Measurements from ENCODE around the gene HIKESHI.
"Not testable (repeated sequence)": the region's sequence is repeated elsewhere in the genome, so short reads cannot be mapped to it uniquely, and the experiment has no call there.

The HIKESHI gene

DNA sequence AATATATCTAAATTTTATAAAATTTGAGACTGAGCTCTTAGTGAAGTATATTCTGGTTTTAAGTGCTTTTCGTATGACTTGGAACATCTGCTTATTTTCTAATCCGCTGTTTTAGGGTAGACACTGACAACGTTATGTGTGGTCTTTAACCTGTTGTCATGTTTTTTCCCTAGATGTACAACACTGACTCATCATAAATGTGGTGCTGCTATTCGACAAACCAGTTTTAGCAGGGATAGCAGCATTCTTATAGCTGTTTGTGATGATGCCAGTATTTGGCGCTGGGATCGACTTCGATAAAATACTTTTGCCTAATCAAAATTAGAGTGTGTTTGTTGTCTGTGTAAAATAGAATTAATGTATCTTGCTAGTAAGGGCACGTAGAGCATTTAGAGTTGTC lies 23.8 kb upstream of the HIKESHI start:
- no peak for DNase-seq (ENCODE audit: low read depth)
- H3K4me3 ChIP-seq (ENCODE audit: low read length), result no peak overlapping the region
- TF ChIP-seq, protein P1, sequence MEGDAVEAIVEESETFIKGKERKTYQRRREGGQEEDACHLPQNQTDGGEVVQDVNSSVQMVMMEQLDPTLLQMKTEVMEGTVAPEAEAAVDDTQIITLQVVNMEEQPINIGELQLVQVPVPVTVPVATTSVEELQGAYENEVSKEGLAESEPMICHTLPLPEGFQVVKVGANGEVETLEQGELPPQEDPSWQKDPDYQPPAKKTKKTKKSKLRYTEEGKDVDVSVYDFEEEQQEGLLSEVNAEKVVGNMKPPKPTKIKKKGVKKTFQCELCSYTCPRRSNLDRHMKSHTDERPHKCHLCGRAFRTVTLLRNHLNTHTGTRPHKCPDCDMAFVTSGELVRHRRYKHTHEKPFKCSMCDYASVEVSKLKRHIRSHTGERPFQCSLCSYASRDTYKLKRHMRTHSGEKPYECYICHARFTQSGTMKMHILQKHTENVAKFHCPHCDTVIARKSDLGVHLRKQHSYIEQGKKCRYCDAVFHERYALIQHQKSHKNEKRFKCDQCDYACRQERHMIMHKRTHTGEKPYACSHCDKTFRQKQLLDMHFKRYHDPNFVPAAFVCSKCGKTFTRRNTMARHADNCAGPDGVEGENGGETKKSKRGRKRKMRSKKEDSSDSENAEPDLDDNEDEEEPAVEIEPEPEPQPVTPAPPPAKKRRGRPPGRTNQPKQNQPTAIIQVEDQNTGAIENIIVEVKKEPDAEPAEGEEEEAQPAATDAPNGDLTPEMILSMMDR (conservative IDR thresholded peaks at IDR 0.05; ENCODE audit: low read length), result no peak

DNA sequence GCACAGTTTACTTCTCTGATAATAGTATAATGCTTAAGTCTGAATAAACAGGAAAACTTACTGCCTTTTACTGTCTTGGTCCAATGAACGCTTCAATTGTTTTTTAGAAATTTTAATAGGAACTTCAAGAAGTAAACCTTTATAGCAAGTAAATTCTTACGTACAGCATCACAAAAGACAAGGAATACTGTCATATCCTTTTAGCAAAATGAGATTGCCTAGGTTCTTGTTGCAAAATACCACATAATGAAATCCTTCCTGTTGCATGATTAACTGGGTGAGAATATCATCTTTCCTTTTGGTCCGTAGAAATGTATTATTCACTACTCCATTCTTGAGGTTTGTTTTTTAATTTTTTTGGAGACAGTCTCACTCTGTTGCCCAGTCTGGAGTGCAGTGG lies 22.3 kb upstream of the HIKESHI start:
- TF ChIP-seq, protein P1 (conservative IDR thresholded peaks at IDR 0.05; ENCODE audit: low read length), result no peak
- no peak for DNase-seq (ENCODE audit: low read depth)

DNA sequence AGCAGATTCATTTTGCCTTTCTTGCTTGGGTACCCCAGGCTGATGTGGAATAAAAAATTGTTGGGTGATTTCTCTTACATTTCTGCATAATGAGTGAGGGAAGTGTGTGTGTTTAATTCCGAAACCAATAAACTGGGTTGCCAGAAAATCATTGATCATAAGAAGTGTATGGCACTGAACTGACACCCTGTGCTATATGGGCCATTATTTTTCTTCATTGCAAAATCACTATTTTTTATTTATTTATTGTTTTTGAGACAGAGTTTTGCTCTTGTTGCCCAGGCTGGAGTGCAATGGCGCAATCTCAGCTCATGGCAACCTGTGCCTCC lies 14.6 kb upstream of the HIKESHI start:
- DNase-seq (ENCODE audit: low read depth), result no peak
- TF ChIP-seq, protein P1 (conservative IDR thresholded peaks at IDR 0.05; ENCODE audit: low read length), result no peak

More for the DNA sequence above, 22.3 kb upstream of the HIKESHI start:
- no peak overlapping the region for H3K4me3 ChIP-seq (ENCODE audit: low read length)

GRCh38 chr11:86288776-86289507 lies 13.1 kb upstream of the HIKESHI start:
- TF ChIP-seq, protein P1 (conservative IDR thresholded peaks at IDR 0.05; ENCODE audit: low read length), result no peak
- DNase-seq (ENCODE audit: low read depth), result peak; percentile 9
- H3K4me3 ChIP-seq (ENCODE audit: low read length), result no peak overlapping the region

More for the DNA sequence above, 14.6 kb upstream of the HIKESHI start:
- no peak overlapping the region for H3K4me3 ChIP-seq (ENCODE audit: low read length)

- DNase-seq (ENCODE audit: low read depth); H3K4me3 ChIP-seq (ENCODE audit: low read length): not testable (repeated sequence)
Observed at GRCh38 chr11:86289508-86290280, 12.3 kb upstream of the HIKESHI start.

DNA sequence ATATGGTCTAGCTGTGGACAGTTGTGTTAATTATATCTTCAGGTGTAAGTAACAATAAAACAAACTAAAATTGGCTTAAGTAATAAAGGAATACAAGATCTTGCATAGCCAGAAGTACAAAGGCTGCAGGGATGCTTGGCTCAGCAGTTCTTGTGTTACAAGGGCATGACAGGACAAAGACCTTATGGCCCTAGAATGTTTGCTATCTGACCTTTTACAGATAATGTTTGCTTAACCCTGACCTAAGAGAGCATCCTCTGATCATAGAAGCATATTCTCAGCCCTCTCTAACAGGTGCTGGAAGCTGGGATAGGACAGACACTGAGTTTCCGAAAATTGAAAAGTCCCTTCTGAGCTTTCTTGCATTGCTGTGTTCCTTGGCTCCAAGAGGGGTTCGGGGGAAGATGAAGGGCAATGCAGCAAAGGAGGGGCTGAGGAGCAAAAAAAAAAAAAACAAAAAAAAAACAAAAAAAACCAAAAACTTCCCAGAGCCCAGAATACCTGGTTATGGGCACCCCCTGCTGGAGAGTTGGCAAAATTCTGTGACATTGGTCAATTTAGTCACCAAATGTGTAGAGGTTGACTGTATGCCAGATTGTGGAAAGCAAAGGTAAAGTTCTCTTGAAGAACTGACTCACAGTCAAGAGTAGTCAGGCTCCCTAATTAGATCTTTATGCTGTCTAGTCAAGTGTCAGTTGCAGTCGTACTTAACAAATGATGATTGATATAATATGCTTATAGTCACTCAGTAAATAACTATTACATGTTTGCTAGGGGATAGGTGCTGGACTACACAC lies 10.4 kb upstream of the HIKESHI start:
- TF ChIP-seq, protein P1 (conservative IDR thresholded peaks at IDR 0.05; ENCODE audit: low read length), result peak; percentile 75
- no peak overlapping the region for H3K4me3 ChIP-seq (ENCODE audit: low read length)
- peak; percentile 48 for DNase-seq (ENCODE audit: low read depth)

- DNase-seq (ENCODE audit: low read depth), result no peak
- TF ChIP-seq, protein P1 (conservative IDR thresholded peaks at IDR 0.05; ENCODE audit: low read length), result no peak
- H3K4me3 ChIP-seq (ENCODE audit: low read length), result no peak overlapping the region
Observed at GRCh38 chr11:86292912-86293616, 9.0 kb upstream of the HIKESHI start.
